BLaER1 (cell line): Measurements from ENCODE around the gene CEP135.

Experiments used
- H3K27ac ChIP-seq: shearing (Covaris generic); formaldehyde crosslinking; 2 replicates; pipeline ENCODE4 v1.8.1; 2022
- H3K27me3 ChIP-seq: shearing (Covaris generic); formaldehyde crosslinking; 2 replicates; pipeline ENCODE4 v1.8.1; 2022
- H3K36me3 ChIP-seq: shearing (Covaris generic); formaldehyde crosslinking; 2 replicates; pipeline ENCODE4 v1.8.1; 2022
- H3K4me1 ChIP-seq: shearing (Covaris generic); formaldehyde crosslinking; 2 replicates; pipeline ENCODE4 v1.8.1; 2022
- H3K4me2 ChIP-seq: shearing (Covaris generic); formaldehyde crosslinking; 2 replicates; pipeline ENCODE4 v1.8.1; 2022
- H3K4me3 ChIP-seq: shearing (Covaris generic); formaldehyde crosslinking; 2 replicates; pipeline ENCODE4 v1.8.1; 2022
- H3K9ac ChIP-seq: shearing (Covaris generic); formaldehyde crosslinking; 2 replicates; pipeline ENCODE4 v1.8.1; 2022
- H3K9me3 ChIP-seq: shearing (Covaris generic); formaldehyde crosslinking; 2 replicates; pipeline ENCODE4 v1.8.1; 2022
- H4K20me1 ChIP-seq: shearing (Covaris generic); formaldehyde crosslinking; 2 replicates; pipeline ENCODE4 v1.8.1; 2022
- Cebpa-rat ChIP-seq: shearing (Covaris generic); IDR thresholded peaks from 2 replicates; pipeline ENCODE4 v1.8.1; 2022

The CEP135 gene

DNA sequence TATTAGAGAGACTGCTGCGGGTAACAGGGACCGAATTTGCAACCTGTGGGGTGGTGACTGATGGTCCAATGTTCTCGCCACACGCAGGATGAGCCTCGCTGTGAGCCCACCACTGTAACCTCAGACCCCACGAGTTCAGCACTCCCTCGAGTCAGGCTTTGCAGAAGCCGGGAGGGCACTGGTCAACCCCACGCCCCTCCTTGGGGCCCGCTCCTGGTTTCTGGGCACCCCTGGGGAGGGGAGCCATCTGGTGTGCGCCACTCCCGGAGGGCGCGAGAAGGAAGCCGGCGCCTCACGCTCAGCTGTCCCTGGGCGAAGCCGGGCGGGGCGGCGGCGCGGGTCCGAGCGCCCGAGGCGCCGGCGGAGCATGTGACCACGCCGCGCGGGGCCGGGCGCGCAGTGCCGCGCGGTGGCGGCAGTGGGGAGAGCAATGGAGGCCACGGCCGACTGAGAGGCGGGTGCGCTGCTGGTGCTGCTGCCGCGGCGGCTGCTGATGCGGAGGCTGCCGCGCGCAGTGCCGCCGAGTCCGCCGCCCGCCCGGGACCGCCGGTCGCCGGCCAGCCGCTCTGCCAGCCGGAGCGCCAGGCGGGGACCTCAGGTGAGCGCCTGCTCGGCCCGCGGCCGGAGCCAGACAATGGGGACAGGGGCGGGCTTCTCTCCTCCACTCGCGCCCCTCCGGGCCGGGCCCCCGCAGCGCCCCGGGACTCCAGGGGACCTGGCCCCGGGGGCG, 100.1 kb downstream of the CEP135 start:
- peaks cover 33% of the 10 kb centered on the region for H3K4me1 ChIP-seq
- no peak for TF ChIP-seq Cebpa-rat
- H4K20me1 ChIP-seq, result 0 out of 2 replicates have a peak, but pooled peaks cover 2% of the 10 kb centered on the region
- H3K27ac ChIP-seq, result peak overlapping the region; percentile 95
- no peaks in the 10 kb centered on the region for H3K27me3 ChIP-seq
- peak overlapping the region; percentile 92 for H3K4me3 ChIP-seq
- no peaks in the 10 kb centered on the region for H3K36me3 ChIP-seq
- H3K9ac ChIP-seq, result peak overlapping the region; percentile 94
- H3K4me2 ChIP-seq, result peak overlapping the region; percentile 80
- no peaks in the 10 kb centered on the region for H3K9me3 ChIP-seq

DNA sequence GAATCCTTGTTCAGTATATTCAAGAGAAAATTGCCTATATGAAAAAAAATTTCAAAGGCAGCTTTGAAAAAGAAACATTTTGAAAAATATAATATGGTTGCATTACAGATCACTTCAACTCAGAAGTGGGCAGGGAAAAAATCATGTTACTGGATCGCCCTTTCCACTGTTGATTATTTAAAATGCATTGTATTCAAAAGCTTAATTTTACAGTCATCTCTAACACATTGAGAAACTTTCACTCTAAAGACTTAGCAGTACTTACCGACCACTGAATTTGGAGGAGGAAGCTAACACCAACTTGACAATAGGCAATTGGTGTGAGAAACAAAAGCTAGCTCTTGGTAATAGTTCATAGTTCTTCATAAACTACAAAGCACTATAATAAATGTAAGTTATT, 101.9 kb downstream of the CEP135 start:
- no peaks in the 10 kb centered on the region for H3K36me3 ChIP-seq
- no peaks in the 10 kb centered on the region for H3K27me3 ChIP-seq
- H3K4me3 ChIP-seq, result peak overlapping the region; percentile 92
- peak overlapping the region; percentile 80 for H3K4me2 ChIP-seq
- H3K4me1 ChIP-seq, result peaks cover 41% of the 10 kb centered on the region
- peaks cover 14% of the 10 kb centered on the region for H4K20me1 ChIP-seq
- no peak for TF ChIP-seq Cebpa-rat
- H3K9me3 ChIP-seq, result no peaks in the 10 kb centered on the region
- H3K27ac ChIP-seq, result peak overlapping the region; percentile 95
- peak overlapping the region; percentile 94 for H3K9ac ChIP-seq

DNA sequence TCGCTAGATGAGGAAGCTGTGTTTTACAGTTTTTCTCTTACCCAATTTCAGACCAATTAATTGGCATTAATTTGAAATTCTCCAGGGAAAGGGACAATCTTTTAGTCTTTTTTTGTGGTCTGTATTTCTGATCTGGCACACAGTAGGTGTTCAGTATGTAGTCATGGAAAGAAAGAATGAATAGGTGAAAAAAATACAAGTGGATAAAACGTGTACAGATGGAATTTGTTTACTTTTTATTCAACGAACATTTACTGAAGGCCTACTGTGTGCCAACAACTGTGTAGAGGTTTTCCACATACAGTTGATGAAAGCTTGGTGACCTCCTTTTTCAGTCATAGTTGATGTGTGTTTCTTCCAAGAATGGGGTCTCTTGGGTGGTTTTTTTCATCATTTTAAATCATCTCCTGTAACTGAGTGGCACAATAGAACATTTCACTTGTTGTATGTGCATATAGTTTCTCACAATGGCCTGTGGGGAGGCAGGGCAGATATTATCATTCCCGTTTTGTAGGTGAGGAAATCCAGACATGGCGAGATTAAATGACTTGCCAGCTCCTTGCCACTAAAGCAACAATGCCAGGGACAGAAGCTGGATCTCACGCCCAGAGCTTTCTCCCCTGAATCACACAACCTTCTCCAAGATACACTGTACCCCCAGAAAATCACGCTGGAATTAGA, 102.4 kb downstream of the CEP135 start:
- Histone ChIP-seq H3K27me3 (no peaks in the 10 kb centered on the region), H3K4me2 (peak overlapping the region; percentile 80), H3K9me3 (no peaks in the 10 kb centered on the region), H3K4me1 (peaks cover 47% of the 10 kb centered on the region), H3K4me3 (peak overlapping the region; percentile 92; the same call in 1 of the 2 replicates), H3K9ac (no peak overlapping the region), H3K36me3 (no peaks in the 10 kb centered on the region), H3K27ac (no peak overlapping the region), H4K20me1 (peaks cover 20% of the 10 kb centered on the region)
- TF ChIP-seq Cebpa-rat, result no peak

DNA sequence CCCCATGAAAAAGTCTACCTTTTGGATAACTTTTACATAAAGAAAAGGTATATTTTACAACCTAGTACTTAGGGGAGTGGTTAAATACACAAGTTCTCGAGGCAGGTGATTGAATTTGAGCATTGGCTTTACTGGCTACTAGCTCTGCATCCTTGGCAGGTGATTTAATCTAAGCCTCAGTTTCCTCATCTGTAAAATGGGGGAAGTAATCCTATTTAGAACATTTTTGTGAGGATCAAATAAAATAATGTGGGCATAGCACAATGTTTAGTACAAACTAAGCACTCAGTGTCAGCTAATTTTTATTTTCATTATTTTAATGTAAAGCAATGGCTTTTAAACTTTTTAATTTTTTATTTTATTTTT, 102.9 kb downstream of the CEP135 start:
- Histone ChIP-seq H3K4me1 (peaks cover 52% of the 10 kb centered on the region), H3K9me3 (no peaks in the 10 kb centered on the region), H3K4me2 (no peak overlapping the region), H3K27me3 (no peaks in the 10 kb centered on the region), H4K20me1 (peaks cover 25% of the 10 kb centered on the region), H3K27ac (no peak overlapping the region), H3K9ac (no peak overlapping the region), H3K36me3 (no peaks in the 10 kb centered on the region), H3K4me3 (no peak overlapping the region)
- no peak for TF ChIP-seq Cebpa-rat

DNA sequence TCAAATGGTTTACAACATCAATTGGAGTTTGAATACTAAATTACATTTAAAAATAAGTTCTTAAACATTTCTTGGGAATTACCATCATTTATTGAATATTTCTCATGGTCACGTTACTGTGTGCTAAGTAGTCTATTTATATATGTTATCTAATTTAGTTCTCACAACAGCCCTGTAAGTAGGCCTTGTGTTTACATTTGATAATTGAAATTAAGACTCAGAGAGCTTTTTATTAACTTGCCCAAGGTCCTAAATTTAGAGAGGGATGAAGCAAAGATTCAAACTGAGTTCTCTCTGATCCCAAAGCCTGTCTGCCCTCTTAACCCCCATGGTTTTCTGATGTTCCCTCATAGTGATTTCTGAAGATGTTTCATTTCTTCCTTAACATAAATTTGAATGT, 103.7 kb downstream of the CEP135 start:
- Histone ChIP-seq H3K9ac (no peak overlapping the region), H3K27me3 (no peaks in the 10 kb centered on the region), H3K4me1 (peaks cover 57% of the 10 kb centered on the region), H3K4me2 (no peak overlapping the region), H3K4me3 (no peak overlapping the region), H3K9me3 (no peaks in the 10 kb centered on the region), H3K36me3 (no peaks in the 10 kb centered on the region; the same call in 1 of the 2 replicates), H4K20me1 (peaks cover 32% of the 10 kb centered on the region), H3K27ac (no peak overlapping the region)
- TF ChIP-seq Cebpa-rat, result no peak

DNA sequence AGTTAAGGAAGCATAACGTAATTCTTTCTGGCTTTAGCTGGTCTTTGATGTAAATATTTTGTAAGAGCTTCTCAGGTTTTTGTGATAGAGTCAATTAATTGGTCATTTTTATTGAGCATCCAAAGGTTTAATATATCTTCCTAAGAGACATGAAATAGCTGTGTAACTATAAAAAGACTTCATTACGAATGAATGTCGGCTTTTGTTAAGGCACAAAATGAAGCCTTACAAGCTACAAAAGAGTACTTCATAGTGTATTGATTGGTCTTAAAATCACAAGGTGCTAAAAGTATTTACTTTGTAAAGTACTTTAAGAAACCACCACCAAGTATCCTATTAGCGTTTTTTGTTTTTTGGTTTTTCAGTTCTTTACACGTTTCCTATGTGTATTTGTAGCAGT, 104.2 kb downstream of the CEP135 start:
- Histone ChIP-seq H4K20me1 (peaks cover 32% of the 10 kb centered on the region), H3K27me3 (no peaks in the 10 kb centered on the region), H3K36me3 (no peaks in the 10 kb centered on the region; the same call in 1 of the 2 replicates), H3K9me3 (no peaks in the 10 kb centered on the region), H3K9ac (no peak overlapping the region), H3K4me3 (no peak overlapping the region), H3K4me1 (peaks cover 56% of the 10 kb centered on the region), H3K4me2 (no peak overlapping the region), H3K27ac (no peak overlapping the region)
- TF ChIP-seq Cebpa-rat, result no peak

DNA sequence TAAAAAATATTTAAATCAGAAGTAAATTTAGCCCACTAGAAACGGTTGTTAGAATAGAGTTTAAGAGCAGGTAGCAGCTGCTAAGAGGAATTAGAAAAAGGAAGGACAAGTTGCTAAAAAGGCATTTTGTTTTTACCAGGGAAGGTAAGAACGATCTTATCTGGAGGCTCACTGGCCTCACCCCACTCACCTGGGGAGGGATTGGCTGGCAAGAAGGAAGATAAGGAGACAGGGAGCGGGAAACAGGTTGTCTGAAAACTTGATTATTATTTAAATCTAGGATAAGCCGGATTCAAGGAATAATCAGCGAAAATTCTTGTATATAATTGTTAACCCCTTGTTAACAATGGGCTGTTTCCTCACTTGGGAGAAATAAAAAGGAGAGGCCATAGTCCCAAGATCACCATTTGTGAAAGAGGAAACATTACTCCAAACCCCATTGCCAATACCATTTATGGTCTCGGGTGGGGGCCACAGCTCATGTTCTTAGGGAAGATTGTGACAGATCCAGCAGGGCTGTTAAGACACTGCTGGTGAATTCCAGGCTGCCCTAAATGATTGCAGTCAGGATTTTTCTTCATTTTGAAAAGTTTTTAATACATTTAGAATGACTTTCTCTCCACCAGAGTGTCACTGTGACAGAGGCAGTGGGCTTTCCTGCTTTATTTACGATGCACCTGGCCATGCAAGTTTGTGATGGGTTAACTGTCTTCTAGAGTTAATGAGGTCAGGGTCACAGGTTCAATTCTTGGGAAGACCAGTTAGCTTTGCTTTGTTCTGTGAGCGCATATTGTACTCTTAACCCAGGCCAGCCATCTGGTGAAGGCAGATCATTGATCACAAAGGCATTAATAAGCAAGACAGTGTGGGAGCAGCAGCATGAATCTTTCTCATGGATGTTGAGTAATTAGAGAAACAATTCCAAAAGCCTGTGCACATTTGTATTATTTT, 106.6 kb downstream of the CEP135 start:
- H3K4me2 ChIP-seq, result peak overlapping the region; percentile 67
- peaks cover 49% of the 10 kb centered on the region for H3K4me1 ChIP-seq
- H3K9ac ChIP-seq, result no peak overlapping the region; the same call in 1 of the 2 replicates
- H3K27ac ChIP-seq, result no peak overlapping the region
- H4K20me1 ChIP-seq, result peaks cover 33% of the 10 kb centered on the region
- peaks cover 17% of the 10 kb centered on the region for H3K36me3 ChIP-seq
- H3K4me3 ChIP-seq, result no peak overlapping the region
- H3K27me3 ChIP-seq, result no peaks in the 10 kb centered on the region
- no peak for TF ChIP-seq Cebpa-rat
- 0 out of 2 replicates have a peak, but pooled peaks cover under 1% of the 10 kb centered on the region for H3K9me3 ChIP-seq

DNA sequence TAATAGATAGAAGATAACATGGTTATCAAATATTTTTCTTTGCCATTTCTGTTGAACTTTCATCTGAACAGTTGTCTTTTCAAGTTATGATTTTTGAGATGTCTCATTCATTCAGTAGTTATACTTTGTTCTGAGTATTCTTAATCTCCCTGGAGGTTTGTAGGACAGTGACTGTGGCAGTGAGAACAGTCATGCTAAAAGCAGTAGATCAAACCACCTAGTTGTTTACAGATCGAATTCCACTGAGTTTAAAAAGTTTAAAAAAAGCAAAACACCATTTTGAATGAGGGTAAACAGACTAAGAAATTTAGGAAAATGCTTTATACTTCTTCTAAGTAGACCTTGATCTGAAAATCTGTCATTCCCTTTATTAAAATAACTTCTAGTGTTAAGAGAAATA, 107.2 kb downstream of the CEP135 start:
- H3K4me2 ChIP-seq, result peak overlapping the region; percentile 67
- peaks cover 24% of the 10 kb centered on the region for H3K36me3 ChIP-seq
- TF ChIP-seq Cebpa-rat, result no peak

DNA sequence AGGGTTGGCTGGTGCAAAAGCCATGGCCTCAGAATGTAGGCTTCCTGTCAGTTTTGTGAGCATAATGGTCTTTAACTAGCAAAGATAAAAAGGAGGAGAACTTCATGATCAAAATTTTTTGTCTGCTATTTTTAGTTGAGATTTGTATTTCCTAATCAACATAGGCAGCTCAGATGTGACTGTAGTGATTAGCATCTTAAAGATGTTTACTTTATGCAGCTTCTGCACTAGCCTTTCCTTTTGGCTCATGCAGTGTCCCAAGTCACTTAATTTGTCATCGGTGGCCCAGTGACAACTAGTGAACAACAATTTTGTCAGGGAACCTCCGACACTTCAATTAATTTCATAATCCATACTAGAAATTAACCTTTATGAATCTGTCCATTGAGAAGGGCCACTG, 109.8 kb downstream of the CEP135 start:
- Histone ChIP-seq H3K4me1 (peaks cover 30% of the 10 kb centered on the region), H3K9ac (no peak overlapping the region), H4K20me1 (peaks cover 51% of the 10 kb centered on the region), H3K4me2 (no peak overlapping the region), H3K9me3 (peaks cover 15% of the 10 kb centered on the region; the same call in 1 of the 2 replicates), H3K27ac (no peak overlapping the region), H3K27me3 (no peaks in the 10 kb centered on the region), H3K4me3 (no peak overlapping the region), H3K36me3 (peaks cover 44% of the 10 kb centered on the region)
- no peak for TF ChIP-seq Cebpa-rat

More for the DNA sequence above, 107.2 kb downstream of the CEP135 start:
- H3K9me3 ChIP-seq, result 0 out of 2 replicates have a peak, but pooled peaks cover 6% of the 10 kb centered on the region
- peak overlapping the region; percentile 32; the same call in 1 of the 2 replicates for H3K9ac ChIP-seq
- no peaks in the 10 kb centered on the region for H3K27me3 ChIP-seq
- H3K4me3 ChIP-seq, result no peak overlapping the region
- peaks cover 42% of the 10 kb centered on the region for H3K4me1 ChIP-seq
- no peak overlapping the region for H3K27ac ChIP-seq
- H4K20me1 ChIP-seq, result peaks cover 40% of the 10 kb centered on the region
